Erythroblast (primary cell): ENCODE results near the gene KDM1A.

Experiments used
- GATA1 ChIP-seq: IDR thresholded peaks from 2 replicates; pipeline ENCODE4 v1.6.1; 2011; ENCODE audit warnings: low read depth, mild to moderate bottlenecking, control low read depth, low read length, moderate library complexity
- POLR2A ChIP-seq: IDR thresholded peaks from 2 replicates; pipeline ENCODE4 v1.6.1; 2011; ENCODE audit warnings: mild to moderate bottlenecking, low read length

- TF ChIP-seq POLR2A (no peak), GATA1 (no peak)
Observed at GRCh38 chr1:23065385-23065784, 46.1 kb downstream of the KDM1A start.
